SK-N-SH (cell line): Measurements from ENCODE around the gene PSG3. TPM values are rescaled to one million over a fixed set of nuclear protein-coding genes. Genes with fewer than 3 reads are reported as not detected.
"Not testable (repeated sequence)": the region's sequence is repeated elsewhere in the genome, so short reads cannot be mapped to it uniquely, and the experiment has no call there.

Experiments used
- CTCF ChIA-PET: fragments of 300-600, 350-600 bp; formaldehyde crosslinking; extraction: SDS; loops from one replicate; lab custom pipeline; 2021; lab: Yijun Ruan, JAX
- POLR2A ChIA-PET: fragments of 350-600 bp; sonication (Branson Sonifier 250); formaldehyde crosslinking; extraction: SDS; loops from one replicate; lab custom pipeline; 2020; ENCODE audit warnings: antibody characterized with exemption, inconsistent platforms; lab: Yijun Ruan, JAX
- DNase-seq: peaks from one replicate; pipeline ENCODE4 v3.0.0; 2012
- H2AFZ ChIP-seq: fragments of 200-600 bp; sonication (generic); 2 replicates; pipeline ENCODE4 v1.8.1; 2016; ENCODE audit warnings: antibody characterized with exemption, mild to moderate bottlenecking, low read depth
- H3F3A ChIP-seq: fragments of 200-600 bp; sonication (generic); replicated peaks from 2 replicates; pipeline ENCODE3; 2016; ENCODE audit warnings: antibody characterized with exemption, mild to moderate bottlenecking; ENCODE audit not compliant: insufficient read depth
- H3K27ac ChIP-seq, 2 experiments: fragments of 200-500 bp in 1 of 2; fragments of 200-600 bp in 1 of 2; sonication (Bioruptor generic) in 1 of 2; sonication (generic), shearing (Covaris generic) in 1 of 2; 2 replicates each; pipeline versions ENCODE4 v1.5.1 to v1.6.1; 2014 to 2016; ENCODE audit warnings: low read depth in 2 of 2, inconsistent platforms in 1 of 2, low read length in 1 of 2, mild to moderate bottlenecking in 1 of 2, mixed read lengths in 1 of 2
- H3K27me3 ChIP-seq: fragments of 200-600 bp; sonication (generic), shearing (Covaris generic); 2 replicates; pipeline ENCODE4 v1.6.1; 2016; ENCODE audit warnings: mixed run types; ENCODE audit not compliant: insufficient read depth
- H3K36me3 ChIP-seq, 2 experiments: fragments of 200-500 bp in 1 of 2; fragments of 200-600 bp in 1 of 2; sonication (Bioruptor generic) in 1 of 2; sonication (generic) in 1 of 2; replicated peaks in 1 of 2; 2 replicates each; pipeline versions ENCODE3 to v1.5.1; 2014 to 2016; ENCODE audit warnings: low read length in 1 of 2, mild to moderate bottlenecking in 1 of 2; ENCODE audit not compliant: insufficient read depth in 2 of 2, control insufficient read depth in 1 of 2
- H3K4me1 ChIP-seq, 2 experiments: fragments of 200-500 bp in 1 of 2; fragments of 200-600 bp in 1 of 2; sonication (Bioruptor generic) in 1 of 2; sonication (generic), shearing (Covaris generic) in 1 of 2; 2 replicates each; pipeline versions ENCODE4 v1.5.1 to v1.6.1; 2014 to 2016; ENCODE audit warnings: low read depth in 1 of 2, low read length in 1 of 2, mixed run types in 1 of 2; ENCODE audit not compliant: insufficient read depth in 2 of 2, control insufficient read depth in 1 of 2
- H3K4me2 ChIP-seq: fragments of 200-600 bp; sonication (generic), shearing (Covaris generic); 2 replicates; pipeline ENCODE4 v1.6.1; 2017; ENCODE audit warnings: mixed run types
- H3K4me3 ChIP-seq, 2 experiments: fragments of 200-500 bp in 1 of 2; fragments of 200-600 bp in 1 of 2; sonication (Bioruptor generic) in 1 of 2; sonication (generic), shearing (Covaris generic) in 1 of 2; 2 replicates each; pipeline versions ENCODE4 v1.5.1 to v1.8.1; 2014 to 2016; ENCODE audit warnings: low read depth in 2 of 2, inconsistent platforms in 1 of 2, low read length in 1 of 2, mild to moderate bottlenecking in 1 of 2, mixed read lengths in 1 of 2, moderate library complexity in 1 of 2
- H3K79me2 ChIP-seq: fragments of 200-600 bp; sonication (generic); 2 replicates; pipeline ENCODE4 v1.8.1; 2017; ENCODE audit warnings: mild to moderate bottlenecking; ENCODE audit not compliant: insufficient read depth
- H3K9ac ChIP-seq: fragments of 200-600 bp; sonication (generic); 2 replicates; pipeline ENCODE4 v1.6.1; 2017; ENCODE audit warnings: mixed run types
- H3K9me2 ChIP-seq: fragments of 200-600 bp; sonication (generic); 2 replicates; pipeline ENCODE4 v1.6.1; 2017; ENCODE audit warnings: mixed run types
- H3K9me3 ChIP-seq: fragments of 200-600 bp; sonication (generic); 2 replicates; pipeline ENCODE4 v1.6.1; 2017; ENCODE audit warnings: mixed run types, mild to moderate bottlenecking, moderate library complexity
- H4K20me1 ChIP-seq: fragments of 200-600 bp; sonication (generic); 2 replicates; pipeline ENCODE4 v1.6.1; 2017; ENCODE audit warnings: mild to moderate bottlenecking, mixed run types; ENCODE audit not compliant: insufficient read depth
- CHD2 ChIP-seq: fragments of 150-350 bp; IDR thresholded peaks from 2 replicates; pipeline ENCODE4 v1.6.1; 2018; ENCODE audit warnings: low read length; ENCODE audit not compliant: partially characterized antibody
- ELF1 ChIP-seq: IDR thresholded peaks from 2 replicates; pipeline ENCODE4 v1.4.0; 2012
- EZH2phosphoT487 ChIP-seq: fragments of 200-600 bp; sonication (generic); IDR thresholded peaks from 2 replicates; pipeline ENCODE4 v1.6.1; 2017; ENCODE audit warnings: low read depth, mixed run types, mild to moderate bottlenecking, antibody characterized with exemption, moderate library complexity, borderline replicate concordance
- FOSL2 ChIP-seq: IDR thresholded peaks from 2 replicates; pipeline ENCODE4 v1.4.0; 2012; ENCODE audit warnings: low read depth, mild to moderate bottlenecking, moderate library complexity, borderline replicate concordance
- IRF3 ChIP-seq: fragments of 150-350 bp; IDR thresholded peaks from 2 replicates; pipeline ENCODE4 v1.6.1; 2016; ENCODE audit warnings: mild to moderate bottlenecking, low read depth, low read length
- MXI1 ChIP-seq: IDR thresholded peaks from 2 replicates; pipeline ENCODE4 v1.6.1; 2012; ENCODE audit warnings: mild to moderate bottlenecking, low read depth, low read length, improper control_type of control experiment
- NRF1 ChIP-seq: IDR thresholded peaks from 2 replicates; pipeline ENCODE4 v1.6.1; 2012; ENCODE audit warnings: low read depth, mild to moderate bottlenecking, low read length
- RFX5 ChIP-seq: IDR thresholded peaks from 2 replicates; pipeline ENCODE4 v1.6.1; 2012; ENCODE audit warnings: mild to moderate bottlenecking, improper control_type of control experiment, low read length
- TAF1 ChIP-seq: IDR thresholded peaks from 2 replicates; pipeline ENCODE4 v1.6.1; 2012; ENCODE audit warnings: low read depth, mild to moderate bottlenecking, low read length, moderate library complexity, borderline replicate concordance
- TCF12 ChIP-seq: IDR thresholded peaks from 2 replicates; pipeline ENCODE4 v1.4.0; 2012
- TEAD4 ChIP-seq: IDR thresholded peaks from 2 replicates; pipeline ENCODE4 v1.4.0; 2012; ENCODE audit warnings: mild to moderate bottlenecking, borderline replicate concordance; ENCODE audit not compliant: insufficient read depth
- WGBS: methylation state at CpG from one replicate; pipeline ENCODE4 v1.1.6; 2017; ENCODE audit warnings: low lambda C conversion rate; 5-methylcytosine and 5-hydroxymethylcytosine counted together
- polyA plus RNA-seq, 3 experiments: library from polyadenylated mRNA; depleted of rRNA; stranded (reverse); fragments of >200 nt; gene quantifications; 2 replicates each; pipeline ENCODE4 v1.2.3, GENCODE V29; 2012

The PSG3 gene
- polyA plus RNA-seq, 1 of the 3 experiments (the other 2 are of a cell fraction), result 0.07 TPM

DNA sequence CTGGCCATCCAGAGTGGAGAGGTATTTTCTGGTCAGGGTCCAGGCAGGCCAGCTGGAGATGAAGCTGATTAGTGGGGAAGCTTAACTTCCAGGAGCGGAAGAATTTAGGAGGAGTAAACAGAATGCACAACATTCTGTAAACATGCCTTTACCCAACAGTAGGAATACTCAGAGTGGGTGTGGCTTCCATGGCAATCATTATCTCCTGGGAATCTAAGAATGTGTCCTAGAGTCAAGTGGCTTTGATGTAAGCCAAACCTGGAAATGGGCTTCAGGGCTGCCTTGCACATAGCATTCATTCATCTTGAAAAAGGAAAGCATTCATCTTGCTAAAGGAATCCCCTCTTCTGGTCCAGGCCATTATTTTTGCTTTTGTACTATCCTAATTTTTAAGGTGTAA, 29.3 kb downstream of the PSG3 start:
- H3K9ac ChIP-seq, H4K20me1 ChIP-seq, H3K9me3 ChIP-seq, H3K27ac ChIP-seq, H3K9me2 ChIP-seq, POLR2A ChIA-PET, H3F3A ChIP-seq, H3K4me2 ChIP-seq, H2AFZ ChIP-seq, H3K4me3 ChIP-seq, DNase-seq, CTCF ChIA-PET, H3K36me3 ChIP-seq, H3K4me1 ChIP-seq, H3K79me2 ChIP-seq: not testable (repeated sequence)
- H3K27me3 ChIP-seq, result peaks cover 15% of the 10 kb centered on the region; the same call in 1 of the 2 replicates
- 6% methylated on average over 1 of the region's 1 CpG for WGBS

GRCh38 chr19:42697884-42698283, 42.4 kb downstream of the PSG3 start:
- POLR2A ChIA-PET, result no interaction called here
- H3K9me3 ChIP-seq, result no peaks in the 10 kb centered on the region
- H3K4me2 ChIP-seq, result peak overlapping the region; percentile 44; the same call in 1 of the 2 replicates
- no peak overlapping the region for H3K27ac ChIP-seq
- peaks cover 61% of the 10 kb centered on the region for H3K27me3 ChIP-seq
- H3K9me2 ChIP-seq, result no peaks in the 10 kb centered on the region
- H3K79me2 ChIP-seq, result no peaks in the 10 kb centered on the region
- no peaks in the 10 kb centered on the region for H3F3A ChIP-seq
- DNase-seq, result no peak
- no peaks in the 10 kb centered on the region for H3K36me3 ChIP-seq
- no peak overlapping the region for H2AFZ ChIP-seq
- H3K4me1 ChIP-seq, result no peaks in the 10 kb centered on the region
- no peaks in the 10 kb centered on the region for H4K20me1 ChIP-seq
- TF ChIP-seq ELF1, result no peak
- TF ChIP-seq CHD2, result no peak
- no peak for TF ChIP-seq EZH2phosphoT487
- TF ChIP-seq TCF12, result no peak
- TF ChIP-seq MXI1, result no peak
- no peak for TF ChIP-seq NRF1
- TF ChIP-seq, all 33 proteins: peak for 0
- no peak overlapping the region for H3K4me3 ChIP-seq
- 25% methylated on average over 22 of the region's 22 CpGs for WGBS
- CTCF ChIA-PET, result no interaction called here
- H3K9ac ChIP-seq, result no peak overlapping the region

DNA sequence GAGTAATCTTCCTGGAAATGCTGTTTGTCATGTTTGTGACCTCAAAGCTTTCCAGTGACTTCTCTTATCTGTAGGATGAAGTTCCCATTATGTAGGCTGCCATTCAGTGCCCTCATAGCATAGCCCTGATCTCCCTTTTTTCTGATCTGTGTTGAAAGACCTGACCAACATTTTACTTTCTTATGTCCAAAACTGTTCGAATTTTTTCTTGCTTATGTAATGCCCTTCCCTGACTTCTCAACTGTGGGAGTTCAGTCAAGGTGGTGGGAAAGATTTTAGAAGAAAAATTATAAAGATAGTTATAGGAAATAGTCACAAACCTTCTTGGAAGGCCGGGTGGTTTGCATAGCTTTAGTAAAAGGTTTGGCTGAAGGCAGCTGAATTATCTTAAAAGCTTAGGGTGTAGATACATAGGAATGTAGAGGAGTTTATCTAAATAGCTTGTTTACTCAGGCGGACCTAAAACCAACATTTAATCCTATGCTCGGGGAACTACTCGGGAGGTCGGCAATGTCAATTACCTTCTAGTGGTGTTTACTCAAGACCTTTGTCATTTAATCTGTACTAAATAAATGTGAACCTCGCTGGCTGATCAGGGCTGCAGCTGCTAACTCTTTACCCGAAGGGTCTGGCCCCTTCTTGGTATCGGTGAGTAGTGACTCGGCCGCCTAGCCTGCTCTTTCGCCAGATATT, 44.3 kb downstream of the PSG3 start:
- Histone ChIP-seq H3K79me2 (no peaks in the 10 kb centered on the region), H3K4me2 (no peak overlapping the region), H3K4me1 (no peaks in the 10 kb centered on the region), H3K9me2 (no peaks in the 10 kb centered on the region), H4K20me1 (no peaks in the 10 kb centered on the region), H3K9me3 (no peaks in the 10 kb centered on the region), H2AFZ (no peak overlapping the region), H3K4me3 (no peak overlapping the region), H3K9ac (no peak overlapping the region), H3K27me3 (peaks cover 55% of the 10 kb centered on the region), H3K36me3 (no peaks in the 10 kb centered on the region), H3K27ac (no peak overlapping the region), H3F3A (no peaks in the 10 kb centered on the region)
- DNase-seq, result no peak
- ChIA-PET CTCF (interaction anchor here (1.6 kb wide), 1 partner anchor 13 kb away, joined by 5 read pairs; no protein-coding TSS in a partner anchor), POLR2A (no interaction called here)
- TF ChIP-seq IRF3 (no peak), FOSL2 (no peak), RFX5 (no peak), TAF1 (no peak), TEAD4 (no peak)
- WGBS, result 11% methylated on average over 12 of the region's 12 CpGs
